Hepatic stellate cell (primary cell): ENCODE results near the gene NAT8.
"Not testable (repeated sequence)": the region's sequence is repeated elsewhere in the genome, so short reads cannot be mapped to it uniquely, and the experiment has no call there.

Experiments used
- DNase-seq: peaks from one replicate; pipeline ENCODE4 v3.0.0; 2011; ENCODE audit warnings: low spot score

The NAT8 gene

GRCh38 chr2:73642338-73643018, at the start of gene NAT8:
TSS of gene NAT8 (minus strand) at chr2:73642422. CDS start at chr2:73641628, 794 bp downstream.
- DNase-seq, result no peak

- DNase-seq, result not testable (repeated sequence)
Observed at GRCh38 chr2:73690372-73691088, 48.3 kb upstream of the NAT8 start.

- DNase-seq, result not testable (repeated sequence)
Observed at GRCh38 chr2:73688494-73688893, 46.3 kb upstream of the NAT8 start.

GRCh38 chr2:73685764-73686438, 43.7 kb upstream of the NAT8 start:
- DNase-seq, result no peak

- not testable (repeated sequence) for DNase-seq
Observed at GRCh38 chr2:73684905-73685304, 42.7 kb upstream of the NAT8 start.

GRCh38 chr2:73684325-73684724, 42.1 kb upstream of the NAT8 start:
- not testable (repeated sequence) for DNase-seq

GRCh38 chr2:73679951-73680571, 37.8 kb upstream of the NAT8 start:
- not testable (repeated sequence) for DNase-seq

GRCh38 chr2:73679237-73679636, 37.0 kb upstream of the NAT8 start:
- not testable (repeated sequence) for DNase-seq

- not testable (repeated sequence) for DNase-seq
Observed at GRCh38 chr2:73678008-73678407, 35.8 kb upstream of the NAT8 start.

- not testable (repeated sequence) for DNase-seq
Observed at GRCh38 chr2:73676211-73676610, 34.0 kb upstream of the NAT8 start.

GRCh38 chr2:73674696-73675157, 32.5 kb upstream of the NAT8 start:
- DNase-seq, result not testable (repeated sequence)

- not testable (repeated sequence) for DNase-seq
Observed at GRCh38 chr2:73669976-73670375, 27.8 kb upstream of the NAT8 start.

- not testable (repeated sequence) for DNase-seq
Observed at GRCh38 chr2:73667239-73667638, 25.0 kb upstream of the NAT8 start.

- no peak for DNase-seq
Observed at GRCh38 chr2:73654175-73654574, 12.0 kb upstream of the NAT8 start.

GRCh38 chr2:73652348-73652747, 10.1 kb upstream of the NAT8 start:
- DNase-seq, result no peak

- no peak for DNase-seq
Observed at GRCh38 chr2:73651591-73652230, 9.5 kb upstream of the NAT8 start.

GRCh38 chr2:73647690-73648089, 5.5 kb upstream of the NAT8 start:
- DNase-seq, result not testable (repeated sequence)

GRCh38 chr2:73641767-73642062, 507 bp downstream of the NAT8 start:
- DNase-seq, result no peak

- no peak for DNase-seq
Observed at GRCh38 chr2:73640946-73641766, 1.1 kb downstream of the NAT8 start.

GRCh38 chr2:73640511-73640911, 1.7 kb downstream of the NAT8 start:
- no peak for DNase-seq

- DNase-seq, result no peak
Observed at GRCh38 chr2:73638429-73638828, 3.8 kb downstream of the NAT8 start.
